Ovary (tissue), 9 donors: ENCODE results near the gene GALNT6. TPM values are rescaled to one million over a fixed set of nuclear protein-coding genes. Genes with fewer than 3 reads are reported as not detected.

Experiments used
- DNase-seq, 5 donors: peaks; one replicate each; pipeline ENCODE4 v3.0.0-alpha.2; 2019 to 2020
- H3K27ac ChIP-seq, 2 donors: fragments of 200-600 bp; one replicate each; pipeline versions ENCODE4 v1.5.1 to v1.8.0; 2019 to 2022
- H3K27me3 ChIP-seq: fragments of 200-600 bp; one replicate; pipeline ENCODE4 v1.8.0; 2022
- H3K36me3 ChIP-seq: fragments of 200-600 bp; sonication (generic); one replicate; pipeline ENCODE4 v1.5.1; 2019
- H3K4me1 ChIP-seq: one replicate; pipeline ENCODE4 v1.8.1; 2013; ENCODE audit warnings: mild to moderate bottlenecking, moderate library complexity; ENCODE audit not compliant: insufficient read depth
- H3K4me3 ChIP-seq: fragments of 200-600 bp; sonication (generic); one replicate; pipeline ENCODE4 v1.5.1; 2017
- H3K9me3 ChIP-seq, 2 donors: fragments of 200-600 bp in 1 of 2; sonication (generic) in 1 of 2; one replicate each; pipeline versions ENCODE4 v1.5.1 to v1.8.1; 2013 to 2019; ENCODE audit warnings: mild to moderate bottlenecking in 1 of 2, moderate library complexity in 1 of 2
- EP300 ChIP-seq: sonication (generic); formaldehyde crosslinking; IDR thresholded peaks from one replicate; pipeline ENCODE4 v1.6.1; 2017; ENCODE audit warnings: antibody characterized with exemption
- POLR2A ChIP-seq: fragments of 450-650 bp; IDR thresholded peaks from one replicate; pipeline ENCODE4 v1.6.1; 2017; ENCODE audit warnings: antibody characterized with exemption, mild to moderate bottlenecking, moderate library complexity
- WGBS, 3 donors: extraction: QIAGEN DNeasy Blood & Tissue Kit in 1 of 3; methylation state at CpG; one replicate each; pipeline versions ENCODE4 v1.1.5 to v1.1.7; 2013 to 2017; 5-methylcytosine and 5-hydroxymethylcytosine counted together
- intact Hi-C, 4 donors: fragments of 100-400 bp; cut with DNase I; formaldehyde crosslinking; loops; one replicate each; pipeline versions ENCODE4 v1.11.0 to v1.15.1; 2022 to 2023
- polyA plus RNA-seq, 2 donors: library from polyadenylated mRNA; stranded (reverse); fragments of 200-250 nt in 1 of 2; fragments of 350-450 nt in 1 of 2; fragmentation: Illumina TruSeq in 1 of 2; extraction: RNeasy Lipid Tissue Mini Kit (QIAGEN cat#74804) in 1 of 2; gene quantifications; one replicate each; pipeline ENCODE4 v1.2.3, GENCODE V29; 2013 to 2014
- total RNA-seq, 7 donors: library from RNA; depleted of rRNA in 2 of 7; stranded (reverse); fragments of >200 nt in 2 of 7; fragmentation: NEBNext Ultra II Directional in 3 of 7; extraction: Animal tissue kit (Norgen Biotek cat#: 25700) in 3 of 7; gene quantifications; one replicate each; pipeline versions ENCODE4 v1.1.0 to v1.2.4, GENCODE V29; 2016 to 2023
- TF ChIP-seq, protein P1 (sequence below), 3 donors: fragments of 450-650 bp in 2 of 3; fragments of 200-600 bp in 1 of 3; IDR thresholded peaks; one replicate each; pipeline versions ENCODE4 v1.5.1 to v1.8.0; 2016 to 2022; ENCODE audit warnings: antibody characterized with exemption in 3 of 3, mild to moderate bottlenecking in 1 of 3
- donor health status: DM: no; HTN: no; CAD: no; lungs with moderate emphysema.
- donor health status: DM: no; HTN: no; CAD: no.
- donor health status: Bipolar disorder and iron deficiency.
- donor health status: DM: yes; HTN: yes; CAD: no.
- donor health status: DM: no; HTN: no; CAD: no.
- donor health status: DM: yes; HTN: yes; CAD: no.

The GALNT6 gene
- total and polyA plus RNA-seq, 9 donors: 0.51 to 14.5 (median 2.7) TPM

DNA sequence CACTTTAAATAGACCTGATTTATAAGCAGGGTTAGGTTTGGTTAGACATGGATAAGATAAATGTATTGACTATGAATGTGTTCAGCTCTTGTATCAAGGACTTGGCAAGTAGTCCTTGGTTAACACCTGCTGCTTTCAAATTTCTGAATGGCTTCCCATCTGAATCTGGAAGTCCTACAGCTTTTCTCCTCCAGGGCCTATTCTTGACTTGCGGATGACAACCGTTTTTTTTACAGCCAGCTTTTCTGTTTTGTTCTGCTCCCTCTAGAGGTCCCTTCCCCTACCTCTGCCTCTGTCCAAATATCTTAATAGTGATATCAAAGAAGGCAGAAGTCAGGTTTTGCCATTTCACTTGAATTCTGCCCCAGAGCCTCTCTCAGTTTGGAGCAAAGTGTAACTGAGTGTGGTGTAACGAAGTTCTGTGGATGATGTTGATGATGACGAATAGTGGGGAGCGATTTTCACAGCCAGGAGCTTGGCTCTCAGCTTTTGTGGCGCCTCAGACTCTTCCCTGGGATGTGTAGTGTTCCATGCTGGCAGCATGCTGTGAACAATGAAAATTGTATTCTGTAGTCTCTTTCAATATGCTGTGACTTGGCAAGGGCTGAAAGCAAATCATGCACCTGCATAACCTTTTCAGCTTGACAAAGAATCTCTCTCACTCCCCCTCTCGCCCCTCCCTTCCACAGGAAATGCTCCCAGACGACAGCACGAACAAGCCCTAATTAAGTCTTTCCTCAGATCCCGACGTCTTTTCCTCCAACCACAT lies 28.4 kb upstream of the GALNT6 start:
- TF ChIP-seq, protein P1, sequence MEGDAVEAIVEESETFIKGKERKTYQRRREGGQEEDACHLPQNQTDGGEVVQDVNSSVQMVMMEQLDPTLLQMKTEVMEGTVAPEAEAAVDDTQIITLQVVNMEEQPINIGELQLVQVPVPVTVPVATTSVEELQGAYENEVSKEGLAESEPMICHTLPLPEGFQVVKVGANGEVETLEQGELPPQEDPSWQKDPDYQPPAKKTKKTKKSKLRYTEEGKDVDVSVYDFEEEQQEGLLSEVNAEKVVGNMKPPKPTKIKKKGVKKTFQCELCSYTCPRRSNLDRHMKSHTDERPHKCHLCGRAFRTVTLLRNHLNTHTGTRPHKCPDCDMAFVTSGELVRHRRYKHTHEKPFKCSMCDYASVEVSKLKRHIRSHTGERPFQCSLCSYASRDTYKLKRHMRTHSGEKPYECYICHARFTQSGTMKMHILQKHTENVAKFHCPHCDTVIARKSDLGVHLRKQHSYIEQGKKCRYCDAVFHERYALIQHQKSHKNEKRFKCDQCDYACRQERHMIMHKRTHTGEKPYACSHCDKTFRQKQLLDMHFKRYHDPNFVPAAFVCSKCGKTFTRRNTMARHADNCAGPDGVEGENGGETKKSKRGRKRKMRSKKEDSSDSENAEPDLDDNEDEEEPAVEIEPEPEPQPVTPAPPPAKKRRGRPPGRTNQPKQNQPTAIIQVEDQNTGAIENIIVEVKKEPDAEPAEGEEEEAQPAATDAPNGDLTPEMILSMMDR (IDR thresholded peaks at IDR 0.05): no peak
- TF ChIP-seq POLR2A (no peak), EP300 (no peak)
- WGBS, 3 donors: 41 to 47% (median 43%) methylated on average over 11 of the region's 11 CpGs
- H3K36me3 ChIP-seq: no peaks in the 10 kb centered on the region
- H3K4me1 ChIP-seq: no peaks in the 10 kb centered on the region
- H3K27ac ChIP-seq: no peak overlapping the region
- no peak for DNase-seq
- no peaks in the 10 kb centered on the region for H3K27me3 ChIP-seq
- intact Hi-C loops: loop anchor here in 3 of 4 donors (2.0 to 5.0 kb wide), 3 partner anchors 111 to 113 kb away; no protein-coding TSS in a partner anchor
- no peaks in the 10 kb centered on the region for H3K9me3 ChIP-seq
- no peak overlapping the region for H3K4me3 ChIP-seq

DNA sequence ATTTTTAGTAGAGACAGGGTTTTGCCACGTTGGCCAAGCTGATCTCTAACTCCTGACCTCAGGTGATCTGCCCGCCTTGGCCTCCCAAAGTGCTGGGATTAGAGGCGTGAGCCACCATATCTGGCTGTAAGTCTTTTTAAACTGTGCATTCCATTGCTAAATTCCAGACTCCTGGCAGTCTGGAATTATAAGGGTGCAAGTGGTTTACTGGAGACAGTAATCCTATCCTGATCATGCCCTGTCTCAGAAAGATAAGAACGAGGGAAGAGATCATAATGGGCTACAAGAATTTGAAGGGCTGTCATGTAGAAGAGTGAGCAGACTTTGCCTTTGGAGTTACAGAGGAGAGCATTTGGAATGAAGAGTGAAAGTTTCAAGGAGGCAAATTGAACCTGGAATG lies 26.6 kb upstream of the GALNT6 start:
- no peak for DNase-seq

DNA sequence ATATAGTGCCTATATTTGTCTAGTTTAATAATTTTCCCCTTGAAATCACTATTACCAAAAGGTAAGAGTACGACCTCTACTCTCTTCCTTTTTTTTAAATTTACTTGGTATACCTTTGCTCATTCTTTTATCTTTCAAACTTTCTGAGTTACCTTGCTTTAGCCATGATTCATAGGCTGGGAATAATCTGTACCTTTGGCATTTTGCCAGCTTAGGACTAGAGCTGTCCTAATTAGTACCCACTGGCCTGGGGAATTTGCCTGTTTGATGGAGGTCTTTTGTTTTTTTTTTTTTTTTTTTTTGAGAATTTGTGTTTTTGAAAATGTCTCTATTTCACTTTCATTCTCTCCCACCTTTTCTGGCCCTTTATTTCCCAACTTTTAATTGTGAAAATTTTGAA lies 24.7 kb upstream of the GALNT6 start:
- WGBS, 3 donors: 91 to 97% (median 96%) methylated on average over 1 of the region's 1 CpG
- intact Hi-C loops: no loop called here
- no peaks in the 10 kb centered on the region for H3K36me3 ChIP-seq
- H3K4me1 ChIP-seq: no peaks in the 10 kb centered on the region
- TF ChIP-seq, protein P1 (IDR thresholded peaks at IDR 0.05): no peak
- no peak for TF ChIP-seq EP300
- no peak for TF ChIP-seq POLR2A
- H3K4me3 ChIP-seq: no peak overlapping the region
- no peaks in the 10 kb centered on the region for H3K27me3 ChIP-seq
- H3K9me3 ChIP-seq: no peaks in the 10 kb centered on the region
- DNase-seq: no peak
- no peak overlapping the region for H3K27ac ChIP-seq

More for the DNA sequence above, 26.6 kb upstream of the GALNT6 start:
- H3K9me3 ChIP-seq: no peaks in the 10 kb centered on the region
- intact Hi-C loops: no loop called here
- no peaks in the 10 kb centered on the region for H3K27me3 ChIP-seq
- H3K27ac ChIP-seq: no peak overlapping the region
- H3K36me3 ChIP-seq: no peaks in the 10 kb centered on the region
- TF ChIP-seq POLR2A (no peak), EP300 (no peak)
- TF ChIP-seq, protein P1 (IDR thresholded peaks at IDR 0.05): no peak
- H3K4me3 ChIP-seq: no peak overlapping the region
- H3K4me1 ChIP-seq: no peaks in the 10 kb centered on the region
- WGBS, 3 donors: 53 to 65% (median 60%) methylated on average over 4 of the region's 4 CpGs

DNA sequence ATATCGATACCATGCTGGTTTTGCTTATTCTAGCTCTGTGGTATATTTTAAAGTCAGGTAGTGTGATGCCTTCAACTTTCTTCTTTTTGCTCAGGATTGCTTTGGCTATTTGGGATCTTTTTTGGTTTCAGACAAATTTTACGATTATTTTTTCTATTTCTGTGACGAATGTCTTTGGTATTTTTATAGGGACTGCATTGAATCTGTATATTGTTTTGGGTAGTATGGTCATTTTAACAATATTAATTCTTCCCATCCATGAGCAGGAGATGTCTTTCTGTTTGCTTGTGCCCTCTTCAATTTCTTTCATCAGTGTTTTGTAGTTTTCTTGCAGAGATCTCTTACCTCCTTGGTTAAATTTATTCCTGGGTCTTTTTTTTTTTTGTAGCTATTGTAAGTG lies 22.6 kb upstream of the GALNT6 start:
- Histone ChIP-seq H3K36me3 (no peaks in the 10 kb centered on the region), H3K9me3 (no peaks in the 10 kb centered on the region), H3K27ac (no peak overlapping the region), H3K27me3 (no peaks in the 10 kb centered on the region), H3K4me3 (no peak overlapping the region), H3K4me1 (no peaks in the 10 kb centered on the region)
- WGBS, 3 donors: 93 to 100% (median 97%) methylated on average over 3 of the region's 3 CpGs
- no peak for DNase-seq
- intact Hi-C loops: no loop called here
- TF ChIP-seq, protein P1 (IDR thresholded peaks at IDR 0.05): no peak
- TF ChIP-seq POLR2A (no peak), EP300 (no peak)
